ENCODE data around the gene KMT5C.

KMT5C gene

GRCh38 chr19:55391191-55391670 is 51.6 kb downstream of the KMT5C start:
- no peak for TF ChIP-seq ZFX (IDR thresholded peaks at IDR 0.05)
- TF ChIP-seq CTCF (conservative IDR thresholded peaks at IDR 0.05) = no peak
- H3K27ac ChIP-seq = no peak overlapping the region

GRCh38 chr19:55391702-55392615 is 52.3 kb downstream of the KMT5C start:
- H3K27ac ChIP-seq = no peak overlapping the region
- no peak for TF ChIP-seq ZFX (IDR thresholded peaks at IDR 0.05)
- TF ChIP-seq CTCF (conservative IDR thresholded peaks at IDR 0.05) = no peak

- TF ChIP-seq CTCF (conservative IDR thresholded peaks at IDR 0.05) (no peak), ZFX (IDR thresholded peaks at IDR 0.05) (no peak)
- no peak overlapping the region for H3K27ac ChIP-seq
These were observed 53.4 kb downstream of the KMT5C start for GRCh38 chr19:55392820-55393761.

All from C4-2B (cell line).